ENCODE data around the gene F2RL3.

GRCh38 chr19:16874250-16874977 is 14.4 kb upstream of the F2RL3 start:
- TF ChIP-seq GLIS3 (CRISPR knock-in tag; IDR thresholded peaks at IDR 0.05) (no peak), PATZ1 (CRISPR knock-in tag; IDR thresholded peaks at IDR 0.05; ENCODE audit: borderline replicate concordance) (no peak), RARB (CRISPR knock-in tag; IDR thresholded peaks at IDR 0.05) (no peak), OSR1 (CRISPR knock-in tag; IDR thresholded peaks at IDR 0.05) (no peak), ISL1 (CRISPR knock-in tag; IDR thresholded peaks at IDR 0.05) (no peak), ARNTL (CRISPR knock-in tag; IDR thresholded peaks at IDR 0.05; ENCODE audit: borderline replicate concordance, low read depth) (no peak)

All from SK-N-SH treated with all-trans-retinoic acid at 6 μM for 48 hours (cell line).